Panc1 (cell line): ENCODE data around the gene GOLGA3. TPM values are rescaled to one million over a fixed set of nuclear protein-coding genes. Genes with fewer than 3 reads are reported as not detected.
"Not testable (repeated sequence)": the region's sequence is repeated elsewhere in the genome, so short reads cannot be mapped to it uniquely, and the experiment has no call there.

Experiments used
- ATAC-seq: fragments of 200-7000 bp; cut with Tn5 transposase; 2 replicates; pipeline ENCODE4 v1.9.1; 2020; ENCODE audit warnings: mild to moderate bottlenecking, moderate library complexity
- BruUV-seq: library from RNA; stranded (reverse); fragments of 400-500 nt; replicated peaks from 2 replicates; lab custom pipeline; 2021; lab: Mats Ljungman, UMichigan
- CTCF ChIA-PET: fragments of 300-600 bp; sonication (Branson Sonifier 250); formaldehyde crosslinking; loops from one replicate; lab custom pipeline; 2022; ENCODE audit warnings: antibody characterized with exemption; lab: Charles Lee
- POLR2A ChIA-PET: fragments of 300-600 bp; sonication (Branson Sonifier 250); formaldehyde crosslinking; loops from one replicate; lab custom pipeline; 2022; ENCODE audit warnings: antibody characterized with exemption; lab: Charles Lee
- DNase-seq: peaks from one replicate; pipeline ENCODE4 v3.0.0-alpha.2; 2010; ENCODE audit warnings: low read depth, low spot score
- H3K27ac ChIP-seq: 2 replicates; pipeline ENCODE4 v1.5.1; 2011; ENCODE audit warnings: mild to moderate bottlenecking, low read length, inconsistent platforms
- H3K27me3 ChIP-seq: fragments of 200-500 bp; sonication (Bioruptor generic); 2 replicates; pipeline ENCODE4 v1.6.0; 2014; ENCODE audit warnings: low read length, inconsistent platforms; ENCODE audit not compliant: control insufficient read depth, insufficient read depth
- H3K36me3 ChIP-seq: fragments of 200-500 bp; sonication (Bioruptor generic); 2 replicates; pipeline ENCODE4 v1.5.1; 2014; ENCODE audit warnings: inconsistent platforms, mild to moderate bottlenecking, low read length, moderate library complexity; ENCODE audit not compliant: control insufficient read depth, insufficient read depth
- H3K4me1 ChIP-seq: 2 replicates; pipeline ENCODE4 v1.5.1; 2011; ENCODE audit warnings: inconsistent platforms, mild to moderate bottlenecking, low read length, moderate library complexity; ENCODE audit not compliant: control insufficient read depth, insufficient read depth
- H3K4me3 ChIP-seq, 2 experiments: 2 replicates each; pipeline ENCODE4 v1.5.1; 2011 to 2012; ENCODE audit warnings: low read depth in 2 of 2, low read length in 2 of 2, mild to moderate bottlenecking in 2 of 2, inconsistent platforms in 1 of 2, moderate library complexity in 1 of 2
- H3K9me3 ChIP-seq: fragments of 200-500 bp; sonication (Bioruptor generic); 2 replicates; pipeline ENCODE4 v1.5.1; 2014; ENCODE audit warnings: low read depth, mild to moderate bottlenecking, inconsistent platforms, low read length, moderate library complexity; ENCODE audit not compliant: control insufficient read depth, insufficient read depth
- POLR2AphosphoS5 ChIP-seq: IDR thresholded peaks from 2 replicates; pipeline ENCODE4 v1.6.1; 2012; ENCODE audit warnings: mild to moderate bottlenecking, low read depth, low read length, moderate library complexity
- SIN3A ChIP-seq: IDR thresholded peaks from 2 replicates; pipeline ENCODE4 v1.6.1; 2012; ENCODE audit warnings: low read depth, mild to moderate bottlenecking, low read length, moderate library complexity, borderline replicate concordance; ENCODE audit not compliant: insufficient read depth
- TCF7L2 ChIP-seq: IDR thresholded peaks from 2 replicates; pipeline ENCODE4 v1.6.1; 2011; ENCODE audit warnings: mild to moderate bottlenecking, low read depth, low read length, inconsistent platforms
- in situ Hi-C: cut with HindIII; loops from 2 replicates; pipeline ENCODE4 v1.10.0; 2016; ENCODE audit warnings: low sequenced_read_pairs, low pct_unique_long_range_greater_than_20kb
- intact Hi-C: fragments of 100-400 bp; cut with micrococcal nuclease; formaldehyde crosslinking; loops from one replicate; pipeline ENCODE4 v1.10.0; 2022; ENCODE audit not compliant: unreplicated experiment
- total RNA-seq: library from RNA; stranded (reverse); gene quantifications from one replicate; pipeline ENCODE4 v1.2.1, GENCODE V29; 2021; ENCODE audit not compliant: unreplicated experiment
- TF ChIP-seq, protein P1 (sequence below): fragments of 450-650 bp; IDR thresholded peaks from 2 replicates; pipeline ENCODE4 v1.5.1; 2017; ENCODE audit warnings: mild to moderate bottlenecking
- TF ChIP-seq, protein P2 (sequence below), 2 experiments: IDR thresholded peaks; 2 replicates each; pipeline ENCODE4 v1.6.1; 2011 to 2012; ENCODE audit warnings: low read depth in 2 of 2, control low read depth in 1 of 2, low read length in 1 of 2, mild to moderate bottlenecking in 1 of 2, moderate library complexity in 1 of 2; ENCODE audit not compliant: insufficient read depth in 1 of 2

Gene GOLGA3
- total RNA-seq, 1 experiment from 2014 or later = 61.1 TPM

DNA sequence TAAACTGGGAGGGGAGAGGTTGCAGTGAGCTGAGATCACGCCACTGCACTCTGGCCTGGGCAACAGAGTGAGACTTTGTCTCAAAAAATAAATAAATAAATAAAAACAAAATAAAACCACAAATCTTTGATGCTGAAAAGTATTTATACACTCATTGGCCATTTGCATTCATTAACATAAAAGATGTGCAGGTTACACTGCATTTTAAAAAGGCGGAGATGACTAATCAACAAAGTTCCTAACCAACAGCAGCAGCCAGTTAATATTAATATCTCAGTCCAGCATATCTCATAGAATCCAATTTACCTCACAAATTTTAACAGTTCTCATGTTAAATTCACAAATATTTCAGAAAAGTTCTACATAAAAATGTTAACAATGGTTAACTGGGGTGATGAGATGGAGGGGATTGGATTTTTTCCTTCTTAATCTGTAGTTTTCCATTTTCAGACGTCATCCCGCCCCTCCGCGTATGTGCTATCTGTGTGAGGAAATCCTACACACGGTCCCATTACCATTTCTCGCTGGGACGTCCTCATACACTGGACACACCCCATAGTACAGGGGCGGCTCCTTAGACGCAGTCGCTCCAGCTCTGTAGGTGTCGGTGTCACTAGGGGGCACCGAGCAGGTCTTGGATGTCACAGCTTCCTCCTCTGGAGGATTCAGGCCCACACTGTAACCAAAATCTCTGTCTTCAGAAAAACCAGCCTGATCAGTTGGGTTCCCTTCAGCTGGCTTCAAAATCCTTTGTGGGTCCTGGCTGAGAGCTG, 74.3 kb downstream of the GOLGA3 start:
- no peak overlapping the region for H3K27ac ChIP-seq
- DNase-seq = no peak
- BruUV-seq = no TSS peak
- no peaks in the 10 kb centered on the region for H3K9me3 ChIP-seq
- no peak for TF ChIP-seq SIN3A
- TF ChIP-seq TCF7L2 = no peak
- TF ChIP-seq, protein P1, sequence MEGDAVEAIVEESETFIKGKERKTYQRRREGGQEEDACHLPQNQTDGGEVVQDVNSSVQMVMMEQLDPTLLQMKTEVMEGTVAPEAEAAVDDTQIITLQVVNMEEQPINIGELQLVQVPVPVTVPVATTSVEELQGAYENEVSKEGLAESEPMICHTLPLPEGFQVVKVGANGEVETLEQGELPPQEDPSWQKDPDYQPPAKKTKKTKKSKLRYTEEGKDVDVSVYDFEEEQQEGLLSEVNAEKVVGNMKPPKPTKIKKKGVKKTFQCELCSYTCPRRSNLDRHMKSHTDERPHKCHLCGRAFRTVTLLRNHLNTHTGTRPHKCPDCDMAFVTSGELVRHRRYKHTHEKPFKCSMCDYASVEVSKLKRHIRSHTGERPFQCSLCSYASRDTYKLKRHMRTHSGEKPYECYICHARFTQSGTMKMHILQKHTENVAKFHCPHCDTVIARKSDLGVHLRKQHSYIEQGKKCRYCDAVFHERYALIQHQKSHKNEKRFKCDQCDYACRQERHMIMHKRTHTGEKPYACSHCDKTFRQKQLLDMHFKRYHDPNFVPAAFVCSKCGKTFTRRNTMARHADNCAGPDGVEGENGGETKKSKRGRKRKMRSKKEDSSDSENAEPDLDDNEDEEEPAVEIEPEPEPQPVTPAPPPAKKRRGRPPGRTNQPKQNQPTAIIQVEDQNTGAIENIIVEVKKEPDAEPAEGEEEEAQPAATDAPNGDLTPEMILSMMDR = no peak
- no peak for TF ChIP-seq POLR2AphosphoS5
- TF ChIP-seq, protein P2, sequence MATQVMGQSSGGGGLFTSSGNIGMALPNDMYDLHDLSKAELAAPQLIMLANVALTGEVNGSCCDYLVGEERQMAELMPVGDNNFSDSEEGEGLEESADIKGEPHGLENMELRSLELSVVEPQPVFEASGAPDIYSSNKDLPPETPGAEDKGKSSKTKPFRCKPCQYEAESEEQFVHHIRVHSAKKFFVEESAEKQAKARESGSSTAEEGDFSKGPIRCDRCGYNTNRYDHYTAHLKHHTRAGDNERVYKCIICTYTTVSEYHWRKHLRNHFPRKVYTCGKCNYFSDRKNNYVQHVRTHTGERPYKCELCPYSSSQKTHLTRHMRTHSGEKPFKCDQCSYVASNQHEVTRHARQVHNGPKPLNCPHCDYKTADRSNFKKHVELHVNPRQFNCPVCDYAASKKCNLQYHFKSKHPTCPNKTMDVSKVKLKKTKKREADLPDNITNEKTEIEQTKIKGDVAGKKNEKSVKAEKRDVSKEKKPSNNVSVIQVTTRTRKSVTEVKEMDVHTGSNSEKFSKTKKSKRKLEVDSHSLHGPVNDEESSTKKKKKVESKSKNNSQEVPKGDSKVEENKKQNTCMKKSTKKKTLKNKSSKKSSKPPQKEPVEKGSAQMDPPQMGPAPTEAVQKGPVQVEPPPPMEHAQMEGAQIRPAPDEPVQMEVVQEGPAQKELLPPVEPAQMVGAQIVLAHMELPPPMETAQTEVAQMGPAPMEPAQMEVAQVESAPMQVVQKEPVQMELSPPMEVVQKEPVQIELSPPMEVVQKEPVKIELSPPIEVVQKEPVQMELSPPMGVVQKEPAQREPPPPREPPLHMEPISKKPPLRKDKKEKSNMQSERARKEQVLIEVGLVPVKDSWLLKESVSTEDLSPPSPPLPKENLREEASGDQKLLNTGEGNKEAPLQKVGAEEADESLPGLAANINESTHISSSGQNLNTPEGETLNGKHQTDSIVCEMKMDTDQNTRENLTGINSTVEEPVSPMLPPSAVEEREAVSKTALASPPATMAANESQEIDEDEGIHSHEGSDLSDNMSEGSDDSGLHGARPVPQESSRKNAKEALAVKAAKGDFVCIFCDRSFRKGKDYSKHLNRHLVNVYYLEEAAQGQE (IDR thresholded peaks at IDR 0.05; ENCODE audit: insufficient read depth in 1 of 2, low read depth in 2 of 2, low read length in 1 of 2) = no peak
- H3K4me3 ChIP-seq = no peak overlapping the region
- H3K27me3 ChIP-seq = no peaks in the 10 kb centered on the region
- intact Hi-C loops (no loop called here), in situ Hi-C loops (no loop called here)
- H3K36me3 ChIP-seq = peaks cover 27% of the 10 kb centered on the region
- H3K4me1 ChIP-seq = no peaks in the 10 kb centered on the region; the same call in 1 of the 2 replicates
- ChIA-PET CTCF (no interaction called here), POLR2A (no interaction called here)
- peak; percentile 70 for ATAC-seq

DNA sequence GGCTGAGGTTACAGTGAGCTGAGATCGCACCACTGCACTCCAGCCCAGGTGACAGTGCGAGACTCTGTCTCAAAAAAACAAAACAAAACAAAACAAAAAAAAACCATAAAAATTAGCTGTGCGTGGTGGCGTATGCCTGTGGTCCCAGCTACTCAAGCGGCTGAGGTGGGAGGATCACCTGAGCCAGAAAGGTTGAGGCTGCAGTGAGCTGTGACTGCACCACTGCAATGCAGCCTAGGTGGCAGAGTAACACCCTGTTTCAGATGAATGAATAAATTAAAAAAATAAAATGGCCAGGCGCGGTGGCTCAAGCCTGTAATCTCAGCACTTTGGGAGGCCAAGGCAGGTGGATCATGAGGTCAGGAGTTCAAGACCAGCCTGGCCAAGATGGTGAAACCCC, 75.0 kb downstream of the GOLGA3 start:
- DNase-seq, in situ Hi-C loops, ATAC-seq, H3K4me3 ChIP-seq, POLR2A ChIA-PET, H3K27me3 ChIP-seq, H3K9me3 ChIP-seq, H3K4me1 ChIP-seq, intact Hi-C loops, H3K27ac ChIP-seq, CTCF ChIA-PET, BruUV-seq: not testable (repeated sequence)
- peaks cover 28% of the 10 kb centered on the region for H3K36me3 ChIP-seq

DNA sequence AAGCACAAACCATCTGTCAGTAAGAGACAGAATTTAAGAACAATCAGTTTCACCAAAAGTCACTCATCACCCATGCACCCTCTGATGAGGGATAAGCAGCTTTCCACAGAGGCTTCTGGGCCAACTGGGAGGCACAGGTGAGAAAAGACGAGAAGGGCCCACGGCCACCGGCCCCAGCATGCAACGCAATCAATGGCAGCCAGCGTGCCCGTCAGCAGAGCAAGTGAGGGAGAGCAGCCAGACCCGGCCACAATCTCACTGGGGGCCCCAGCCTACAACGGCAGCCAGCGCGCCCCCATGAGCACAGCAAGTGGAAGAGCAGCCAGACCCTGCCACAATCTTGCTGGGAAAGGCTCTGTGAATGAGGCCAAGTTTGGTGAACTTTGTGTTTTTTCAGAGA, 80.3 kb downstream of the GOLGA3 start:
- peaks cover 30% of the 10 kb centered on the region for H3K36me3 ChIP-seq
- no peak for TF ChIP-seq TCF7L2
- H3K27me3 ChIP-seq = no peaks in the 10 kb centered on the region
- POLR2A ChIA-PET = no interaction called here
- ATAC-seq = no peak
- CTCF ChIA-PET = no interaction called here
- no peaks in the 10 kb centered on the region for H3K4me1 ChIP-seq
- H3K27ac ChIP-seq = no peak overlapping the region
- no peak overlapping the region for H3K4me3 ChIP-seq
- H3K9me3 ChIP-seq = no peaks in the 10 kb centered on the region
- in situ Hi-C loops (no loop called here), intact Hi-C loops (no loop called here)
- no peak for DNase-seq
- no TSS peak for BruUV-seq
